ENCODE results near the gene ZC3H12A. TPM values are rescaled to one million over a fixed set of nuclear protein-coding genes. Genes with fewer than 3 reads are reported as not detected.

ZC3H12A gene
- total and polyA plus RNA-seq, 2 of the 4 experiments (the other 2 are of a cell fraction), result 3.8 to 14.2 TPM

DNA sequence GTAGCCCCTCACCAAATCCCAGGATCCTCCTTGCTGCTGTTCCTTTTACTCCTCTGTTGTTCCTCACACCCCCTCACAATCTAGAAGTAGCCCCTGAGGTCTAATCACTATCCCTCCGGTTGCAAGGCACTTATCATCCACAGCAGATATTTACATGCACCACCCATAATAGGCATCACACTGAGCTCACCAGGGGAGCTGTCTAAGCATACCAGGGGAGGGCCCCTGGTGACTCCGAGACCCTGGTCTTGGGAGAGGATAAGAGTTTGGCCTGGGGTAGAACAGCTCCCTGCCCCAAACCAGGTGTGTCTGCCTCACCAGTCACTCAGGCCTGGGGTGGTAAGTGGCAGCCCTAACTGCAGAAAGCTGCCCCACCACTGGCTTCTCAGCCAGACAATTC is 37.3 kb upstream of the ZC3H12A start:
- no peak overlapping the region for H3K27ac ChIP-seq (ENCODE audit: insufficient read depth, low read length)
- no peak overlapping the region for H3K14ac ChIP-seq (replicated peaks; ENCODE audit: low read depth, low read length)
- H3K56ac ChIP-seq (ENCODE audit: extremely low read depth, insufficient read depth, low read length), result no peak overlapping the region
- DNase-seq (no peak), ATAC-seq (ENCODE audit: low read depth) (no peak)
- H3K36me3 ChIP-seq (ENCODE audit: control insufficient read depth, insufficient read depth, low read length), result no peaks in the 10 kb centered on the region
- ChIA-PET CTCF (interaction anchor here (1.6 kb wide), 1 partner anchor 861 kb away, joined by 4 read pairs; no protein-coding TSS in a partner anchor), POLR2A (ENCODE audit: unreplicated experiment) (no interaction called here)
- H3K18ac ChIP-seq (ENCODE audit: low read depth, low read length), result no peak overlapping the region
- H2BK15ac ChIP-seq (ENCODE audit: low read depth, low read length), result no peak overlapping the region
- no peak overlapping the region for H2AK9ac ChIP-seq (replicated peaks; ENCODE audit: low read depth, low read length, poor library complexity)
- no peak overlapping the region for H4K8ac ChIP-seq (ENCODE audit: low read depth in 2 of 2, low read length in 2 of 2)
- no peak overlapping the region for H2AFZ ChIP-seq (replicated peaks; ENCODE audit: low read length, poor library complexity)
- no peak overlapping the region for H2BK5ac ChIP-seq (ENCODE audit: low read depth, low read length, poor library complexity, severe bottlenecking)
- no peaks in the 10 kb centered on the region for H3K79me1 ChIP-seq (ENCODE audit: low read depth in 1 of 2, low read length in 2 of 2)
- no peaks in the 10 kb centered on the region for H3K4me1 ChIP-seq (ENCODE audit: control insufficient read depth, insufficient read depth, low read length)
- in situ Hi-C loops (cut with MboI; ENCODE audit: low sequenced_read_pairs), result loop anchor here (10.0 kb wide), 1 partner anchor 862 kb away; no protein-coding TSS in a partner anchor
- no peaks in the 10 kb centered on the region for H4K20me1 ChIP-seq (ENCODE audit: insufficient read depth, low read length)
- H3K4me2 ChIP-seq (ENCODE audit: low read depth, low read length), result no peak overlapping the region
- no peak overlapping the region for H3K4me3 ChIP-seq (ENCODE audit: insufficient read depth, low read depth, low read length)
- intact Hi-C loops (cut with micrococcal nuclease), result no loop called here
- H3K23ac ChIP-seq (ENCODE audit: low read depth, low read length), result no peak overlapping the region
- H2BK120ac ChIP-seq (ENCODE audit: low read depth, low read length), result no peak overlapping the region
- H3K9me1 ChIP-seq (ENCODE audit: insufficient read depth, low read length), result no peaks in the 10 kb centered on the region
- dilution Hi-C loops (cut with HindIII; ENCODE audit: low sequenced_read_pairs, unreplicated experiment), result no loop called here
- H3K9ac ChIP-seq (ENCODE audit: low read depth, low read length), result no peak overlapping the region
- no peak overlapping the region for H2AK5ac ChIP-seq (ENCODE audit: low read depth, low read length)
- TF ChIP-seq, protein P1, sequence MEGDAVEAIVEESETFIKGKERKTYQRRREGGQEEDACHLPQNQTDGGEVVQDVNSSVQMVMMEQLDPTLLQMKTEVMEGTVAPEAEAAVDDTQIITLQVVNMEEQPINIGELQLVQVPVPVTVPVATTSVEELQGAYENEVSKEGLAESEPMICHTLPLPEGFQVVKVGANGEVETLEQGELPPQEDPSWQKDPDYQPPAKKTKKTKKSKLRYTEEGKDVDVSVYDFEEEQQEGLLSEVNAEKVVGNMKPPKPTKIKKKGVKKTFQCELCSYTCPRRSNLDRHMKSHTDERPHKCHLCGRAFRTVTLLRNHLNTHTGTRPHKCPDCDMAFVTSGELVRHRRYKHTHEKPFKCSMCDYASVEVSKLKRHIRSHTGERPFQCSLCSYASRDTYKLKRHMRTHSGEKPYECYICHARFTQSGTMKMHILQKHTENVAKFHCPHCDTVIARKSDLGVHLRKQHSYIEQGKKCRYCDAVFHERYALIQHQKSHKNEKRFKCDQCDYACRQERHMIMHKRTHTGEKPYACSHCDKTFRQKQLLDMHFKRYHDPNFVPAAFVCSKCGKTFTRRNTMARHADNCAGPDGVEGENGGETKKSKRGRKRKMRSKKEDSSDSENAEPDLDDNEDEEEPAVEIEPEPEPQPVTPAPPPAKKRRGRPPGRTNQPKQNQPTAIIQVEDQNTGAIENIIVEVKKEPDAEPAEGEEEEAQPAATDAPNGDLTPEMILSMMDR (conservative IDR thresholded peaks at IDR 0.05; ENCODE audit: low read depth, low read length), result no peak
- TF ChIP-seq MAFK (IDR thresholded peaks at IDR 0.05; ENCODE audit: low read depth, low read length) (no peak), RCOR1 (IDR thresholded peaks at IDR 0.05; ENCODE audit: insufficient replicate concordance, low read length) (no peak), RFX5 (IDR thresholded peaks at IDR 0.05; ENCODE audit: low read depth, low read length) (no peak), FOS (IDR thresholded peaks at IDR 0.05; ENCODE audit: low read depth, low read length) (no peak), CHD1 (IDR thresholded peaks at IDR 0.05; ENCODE audit: low read depth, low read length) (no peak), NFE2L2 (IDR thresholded peaks at IDR 0.05; ENCODE audit: low read depth, low read length) (no peak), SMC3 (IDR thresholded peaks at IDR 0.05; ENCODE audit: low read depth, low read length) (no peak), USF2 (IDR thresholded peaks at IDR 0.05; ENCODE audit: low read depth, low read length) (no peak), CEBPB (IDR thresholded peaks at IDR 0.05; ENCODE audit: low read depth, low read length) (no peak), MXI1 (IDR thresholded peaks at IDR 0.05; ENCODE audit: borderline replicate concordance, low read depth, low read length) (no peak), ELK1 (IDR thresholded peaks at IDR 0.05; ENCODE audit: borderline replicate concordance, low read depth, low read length) (no peak)
- no CpG with 5 or more reads among the region's 2 CpGs for WGBS, 2 experiments (ENCODE audit: extremely low coverage in 2 of 2, insufficient read length in 1 of 2)
- H2BK20ac ChIP-seq (ENCODE audit: low read depth, low read length), result no peak overlapping the region
- no peak overlapping the region for H4K91ac ChIP-seq (ENCODE audit: insufficient read depth, low read depth, low read length)
- peaks cover 18% of the 10 kb centered on the region for H3K27me3 ChIP-seq (ENCODE audit: control insufficient read depth, insufficient read depth, low read length)
- H3K9me3 ChIP-seq (ENCODE audit: control insufficient read depth, insufficient read depth, low read length), result no peaks in the 10 kb centered on the region
- BruUV-seq (replicated peaks), result no TSS peak
- H4K5ac ChIP-seq (ENCODE audit: low read depth, low read length), result no peak overlapping the region
- H3K4ac ChIP-seq (ENCODE audit: low read depth, low read length), result no peak overlapping the region

All from IMR-90 (cell line).